ENCODE results near the gene DHH.
"Not testable (repeated sequence)": the region's sequence is repeated elsewhere in the genome, so short reads cannot be mapped to it uniquely, and the experiment has no call there.

DHH gene

GRCh38 chr12:49131894-49132461 is 37.4 kb upstream of the DHH start:
- H3K27ac ChIP-seq, result peak overlapping the region; percentile 98
- TF ChIP-seq ZFX (IDR thresholded peaks at IDR 0.05) (no peak), CTCF (conservative IDR thresholded peaks at IDR 0.05) (no peak)

- TF ChIP-seq CTCF (conservative IDR thresholded peaks at IDR 0.05) (no peak), ZFX (IDR thresholded peaks at IDR 0.05) (0 out of 2 replicates have a peak, but pooled peaks have one; percentile 30)
- H3K27ac ChIP-seq, result peak within 1 kb of the TSS; percentile 98
These were observed 36.7 kb upstream of the DHH start, which contains the start of gene TUBA1B for GRCh38 chr12:49131051-49131893. TUBA1B (minus strand) TSS chr12:49131395; CDS start chr12:49131300, 95 bp downstream.

GRCh38 chr12:49130151-49131050 is 35.8 kb upstream of the DHH start:
- TF ChIP-seq CTCF (conservative IDR thresholded peaks at IDR 0.05), result peak; percentile 99
- no peak for TF ChIP-seq ZFX (IDR thresholded peaks at IDR 0.05)
- peak overlapping the region; percentile 98 for H3K27ac ChIP-seq

GRCh38 chr12:49129332-49130150 is 34.9 kb upstream of the DHH start:
- peak overlapping the region; percentile 98 for H3K27ac ChIP-seq
- TF ChIP-seq CTCF (conservative IDR thresholded peaks at IDR 0.05) (0 out of 2 replicates have a peak, but pooled peaks have one; percentile 73), ZFX (IDR thresholded peaks at IDR 0.05) (no peak)

GRCh38 chr12:49127971-49128370 is 33.4 kb upstream of the DHH start:
- not testable (repeated sequence) for H3K27ac ChIP-seq

- TF ChIP-seq CTCF (conservative IDR thresholded peaks at IDR 0.05), result no peak
- TF ChIP-seq ZFX (IDR thresholded peaks at IDR 0.05), result no peak
- no peak overlapping the region for H3K27ac ChIP-seq
These were observed 32.5 kb upstream of the DHH start for GRCh38 chr12:49126852-49127763.
